K562 (cell line): ENCODE results near the gene CAMK2N1. TPM values are rescaled to one million over a fixed set of nuclear protein-coding genes. Genes with fewer than 3 reads are reported as not detected.
A peak's percentile ranks its signal among the peaks of the same experiment; 100 is the strongest.

ENCODE experiments used
- ARID4B ChIP-seq: sonication (generic); formaldehyde crosslinking; IDR thresholded peaks from 2 replicates; pipeline ENCODE4 v1.8.0; 2022; ENCODE audit warnings: mild to moderate bottlenecking, missing genetic modification reagents
- BRCA1 ChIP-seq, 2 experiments: fragments of 450-650 bp in 1 of 2; sonication (generic) in 1 of 2; formaldehyde crosslinking in 1 of 2; IDR thresholded peaks; 2 replicates each; pipeline versions ENCODE4 v1.5.0 to v1.6.1; 2017 to 2020; ENCODE audit warnings: mild to moderate bottlenecking in 1 of 2, missing genetic modification reagents in 1 of 2
- FOXK2 ChIP-seq, 2 experiments: fragments of 450-650 bp; IDR thresholded peaks in 1 of 2; conservative IDR thresholded peaks in 1 of 2; 2 replicates each; pipeline ENCODE4 v1.6.1; 2016; ENCODE audit warnings: low read depth in 2 of 2, mild to moderate bottlenecking in 1 of 2
- L3MBTL2 ChIP-seq: fragments of 450-650 bp; IDR thresholded peaks from 2 replicates; pipeline ENCODE4 v1.6.1; 2016; ENCODE audit warnings: mild to moderate bottlenecking, moderate library complexity
- PKNOX1 ChIP-seq: fragments of 450-650 bp; IDR thresholded peaks from 2 replicates; pipeline ENCODE4 v1.6.1; 2016
- RBM22 ChIP-seq: fragments of 200-400 bp; formaldehyde crosslinking; IDR thresholded peaks from 2 replicates; pipeline ENCODE4 v1.6.1; 2018; ENCODE audit warnings: low read length, low read depth; ENCODE audit not compliant: poor library complexity, severe bottlenecking
- REST ChIP-seq, 2 experiments: fragments of 450-650 bp; formaldehyde crosslinking in 1 of 2; IDR thresholded peaks; 2 replicates each; pipeline versions ENCODE4 v1.4.0 to v1.6.1; 2014 to 2020; ENCODE audit warnings: mild to moderate bottlenecking in 2 of 2, borderline replicate concordance in 1 of 2, low read depth in 1 of 2
- TAL1 ChIP-seq: fragments of 450-650 bp; IDR thresholded peaks from 2 replicates; pipeline ENCODE4 v1.6.1; 2016; ENCODE audit warnings: mild to moderate bottlenecking
- ZFX ChIP-seq: sonication (generic); formaldehyde crosslinking; IDR thresholded peaks from 2 replicates; pipeline ENCODE4 v1.8.0; 2022; ENCODE audit warnings: mild to moderate bottlenecking, missing genetic modification reagents, moderate library complexity
- ZNF699 ChIP-seq: fragments of 250-450 bp; sonication (Bioruptor Pico); IDR thresholded peaks from 2 replicates; pipeline ENCODE4 v1.8.0; 2021; ENCODE audit warnings: mild to moderate bottlenecking, moderate library complexity; ENCODE audit not compliant: insufficient replicate concordance
- polyA plus RNA-seq, 8 experiments: library from polyadenylated mRNA; depleted of rRNA in 4 of 8; stranded (reverse) in 5 of 8; unstranded in 3 of 8; fragments of >200 nt; fragmentation: Nextera tagmentation in 2 of 8; fragmentation: Illumina TruSeq in 1 of 8; extraction: Ambion mirVana in 2 of 8; extraction: Trizol in 1 of 8; gene quantifications; 2 replicates each; pipeline versions ENCODE4 v1.2.1 to v1.2.3, GENCODE V29; 2011 to 2014; ENCODE audit warnings: inconsistent platforms in 1 of 8, missing spikeins in 1 of 8
- total RNA-seq, 7 experiments: library from RNA; depleted of rRNA in 6 of 7; stranded (reverse); fragments of >200 nt in 6 of 7; fragmentation: Illumina TruSeq in 2 of 7; extraction: Trizol in 2 of 7; gene quantifications; 2 replicates each; pipeline versions ENCODE4 v1.2.1 to v1.2.3, GENCODE V29; 2011 to 2021; ENCODE audit warnings: low replicate concordance in 1 of 7

The CAMK2N1 gene
- total and polyA plus RNA-seq, 9 of the 15 experiments (the other 6 are each of a cell fraction or from before 2014, with no cell fraction given): 0.09 to 1.4 (median 0.34) TPM

GRCh38 chr1:20507564-20508410, 21.8 kb upstream of the CAMK2N1 start, which contains the start of gene MUL1 (continued):
- TF ChIP-seq REST (IDR thresholded peaks at IDR 0.05; ENCODE audit: borderline replicate concordance): peak; percentile 22; the same call in 1 of the 2 replicates
- 0 out of 2 replicates have a peak, but pooled peaks have one; percentile 53 for TF ChIP-seq REST (CRISPR knock-in tag; IDR thresholded peaks at IDR 0.05; ENCODE audit: low read depth)
- TF ChIP-seq BRCA1 (IDR thresholded peaks at IDR 0.05): no peak
- 0 out of 2 replicates have a peak, but pooled peaks have one; percentile 52 for TF ChIP-seq BRCA1 (CRISPR knock-in tag; IDR thresholded peaks at IDR 0.05)
- TF ChIP-seq ZNF699 (CRISPR knock-in tag): no peak
- TF ChIP-seq L3MBTL2: peak; percentile 43
- peak; percentile 95 for TF ChIP-seq ARID4B (CRISPR knock-in tag)
- peak; percentile 96 for TF ChIP-seq RBM22
- peak; percentile 98 for TF ChIP-seq ZFX
- no peak for TF ChIP-seq TAL1
- TF ChIP-seq FOXK2 (conservative IDR thresholded peaks at IDR 0.05 in 1 of 2, IDR thresholded peaks at IDR 0.05 in 1 of 2; ENCODE audit: low read depth in 2 of 2): peak in 1 of 2 experiments; percentile 75; a peak in 2 of 4 replicates
- TF ChIP-seq PKNOX1: peak; percentile 82
